Mesenteric fat pad (tissue), 1 donor: ENCODE measurements around the gene RSPH1. TPM values are rescaled to one million over a fixed set of nuclear protein-coding genes. Genes with fewer than 3 reads are reported as not detected.

Experiments
- DNase-seq: peaks from one replicate; pipeline ENCODE4 v3.0.0-alpha.2; 2020; ENCODE audit warnings: low spot score
- total RNA-seq: library from RNA; stranded (reverse); fragmentation: NEBNext Ultra II Directional; extraction: Animal tissue kit (Norgen Biotek cat#: 25700); gene quantifications from one replicate; pipeline ENCODE4 v1.2.1, GENCODE V29; 2021
- donor health status: DM: yes; HTN: yes; CAD: no.

The RSPH1 gene
- total RNA-seq, 1 donor from 2014 or later, result 0.22 TPM

DNA sequence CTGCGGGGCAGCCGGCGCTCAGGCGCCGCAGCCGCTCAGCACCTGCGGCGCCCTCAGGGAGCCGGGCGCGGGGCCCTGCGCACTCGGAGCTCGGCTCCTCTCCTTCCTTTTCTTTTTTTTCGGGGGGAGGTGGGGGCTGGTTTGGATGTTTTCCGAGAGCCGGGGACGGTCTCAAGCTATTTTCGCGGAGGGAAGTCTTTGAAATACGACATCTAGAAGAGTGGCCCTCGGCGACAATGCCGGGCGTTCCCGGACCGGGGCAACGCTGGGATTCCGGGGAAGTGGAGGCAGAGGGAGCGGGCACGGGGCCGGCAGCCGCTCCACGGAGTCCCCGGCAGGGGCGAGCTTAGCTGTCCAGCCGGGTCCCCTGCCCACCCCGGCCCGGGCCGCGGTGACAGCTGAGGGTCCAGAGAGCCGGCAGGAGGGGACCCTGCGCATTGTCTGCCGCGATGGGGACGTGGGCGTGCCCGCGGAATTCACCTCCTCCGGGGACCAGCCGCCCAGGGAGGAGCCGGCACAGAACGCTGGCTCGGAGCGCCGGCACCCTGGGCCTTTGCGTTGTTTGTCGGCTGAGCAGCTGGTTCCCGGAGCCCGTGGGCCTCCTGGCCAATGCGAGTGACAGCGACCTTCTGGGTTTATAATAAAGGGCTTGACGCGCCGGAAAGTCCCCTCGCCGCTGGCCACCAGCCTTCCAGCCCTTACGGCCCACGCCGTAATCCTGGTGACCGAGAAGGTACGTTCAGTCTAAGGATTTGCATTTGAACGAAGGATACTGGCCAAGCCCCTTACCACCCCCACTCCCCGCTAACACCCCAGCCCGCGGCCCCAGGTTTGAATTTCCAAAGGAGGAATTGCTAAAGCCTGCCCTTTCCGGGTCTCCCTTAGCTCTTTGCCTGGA, 18.2 kb upstream of the RSPH1 start:
- no peak for DNase-seq

DNA sequence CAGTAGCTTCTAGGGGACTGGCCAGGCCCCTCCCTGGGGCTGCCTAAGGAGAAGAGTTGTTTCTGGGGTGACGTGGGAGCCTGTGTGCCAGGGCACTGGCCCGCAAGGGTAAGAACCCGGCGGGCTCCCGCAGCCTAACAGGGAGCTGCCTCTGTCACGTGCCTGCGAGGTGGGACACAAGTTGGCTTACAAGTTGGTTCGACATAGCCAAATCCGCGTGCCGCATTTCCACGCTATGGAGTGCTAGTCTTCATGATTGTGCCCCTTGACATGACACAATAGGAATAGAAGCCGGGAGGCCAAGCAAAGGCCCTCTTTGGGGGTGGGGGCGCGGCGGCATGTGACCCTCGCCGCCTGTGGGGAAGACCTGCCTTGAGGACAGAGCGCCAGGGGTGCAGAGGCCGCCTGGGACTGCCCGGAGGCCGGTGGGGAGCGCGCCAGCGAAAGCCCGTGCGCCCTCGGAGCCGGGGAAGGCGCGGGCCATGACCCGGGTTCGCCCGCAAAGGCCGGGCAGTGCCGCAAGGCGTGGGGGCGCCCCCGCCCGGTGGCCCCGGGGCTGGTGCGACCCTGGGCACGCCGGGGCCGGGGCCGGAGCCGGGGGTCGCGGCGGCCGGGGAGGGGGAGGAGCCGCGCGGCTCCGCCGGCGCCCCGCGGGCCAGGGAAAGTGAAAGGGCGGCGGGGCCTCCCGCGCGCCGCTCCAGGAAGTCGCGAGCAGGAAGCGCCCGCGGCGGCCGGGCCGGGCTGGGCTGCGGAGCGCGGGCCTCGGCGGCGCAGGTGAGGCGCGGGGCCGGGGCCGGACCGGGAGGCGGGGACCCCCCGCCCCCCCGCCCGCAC, 17.3 kb upstream of the RSPH1 start, which contains the start of gene SLC37A1:
SLC37A1 (plus strand) TSS at position 702 of the 834 bp plus-strand sequence. CDS start 4,603 bp downstream, outside the sequence.
- DNase-seq, result no peak

DNA sequence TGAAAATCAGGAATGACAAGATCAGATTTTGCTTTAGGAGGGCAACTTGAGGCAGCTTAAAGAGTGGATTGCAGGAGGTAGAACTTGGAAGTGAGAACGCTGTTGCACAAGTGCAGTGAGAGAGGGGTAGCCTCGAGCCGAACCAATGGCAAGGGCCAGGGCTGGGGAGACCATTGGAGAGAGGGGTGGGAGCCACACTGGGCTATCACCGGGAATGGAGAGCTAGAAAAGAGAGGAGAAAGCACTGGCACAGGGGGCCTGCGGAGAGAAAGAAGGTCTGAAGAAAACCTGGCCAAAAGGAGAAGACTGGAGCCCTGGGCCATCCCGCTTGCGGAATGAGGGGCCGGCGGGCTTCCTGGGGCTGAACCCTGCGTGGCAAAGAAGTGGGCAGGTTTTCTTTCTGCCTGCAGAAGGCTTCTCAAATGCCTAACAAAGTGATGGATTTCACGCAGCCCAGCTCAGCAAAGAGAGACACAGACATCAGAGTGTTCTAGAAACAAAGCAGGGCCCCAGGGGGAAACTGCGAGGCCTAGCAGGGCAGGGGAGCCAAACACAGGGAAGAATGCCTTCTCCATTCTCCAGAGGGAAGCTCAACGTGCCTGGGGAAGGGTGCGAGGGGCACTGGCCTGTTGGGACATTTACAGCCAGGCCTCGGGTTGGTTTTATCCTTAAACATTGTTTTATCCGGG, 16.5 kb upstream of the RSPH1 start:
- no peak for DNase-seq

DNA sequence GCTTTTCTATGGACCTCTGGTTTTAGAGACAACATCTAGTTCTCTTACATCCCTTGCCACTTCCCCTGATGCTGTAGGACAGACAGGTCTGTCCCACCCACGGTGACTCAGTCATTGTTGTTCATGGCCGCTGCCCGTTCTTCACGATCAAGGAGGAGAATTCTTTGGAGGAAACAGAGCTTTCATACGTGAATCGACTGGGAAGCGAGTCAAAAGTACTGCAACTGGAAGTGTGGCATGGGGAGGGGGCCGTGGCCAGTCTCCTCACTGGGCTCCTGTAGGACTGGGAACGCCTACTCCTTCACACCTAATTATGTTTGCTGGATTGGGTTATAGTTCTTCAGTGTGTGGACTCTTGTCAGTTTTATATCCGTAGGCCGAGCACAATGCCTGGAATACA, 13.2 kb upstream of the RSPH1 start:
- DNase-seq, result no peak

DNA sequence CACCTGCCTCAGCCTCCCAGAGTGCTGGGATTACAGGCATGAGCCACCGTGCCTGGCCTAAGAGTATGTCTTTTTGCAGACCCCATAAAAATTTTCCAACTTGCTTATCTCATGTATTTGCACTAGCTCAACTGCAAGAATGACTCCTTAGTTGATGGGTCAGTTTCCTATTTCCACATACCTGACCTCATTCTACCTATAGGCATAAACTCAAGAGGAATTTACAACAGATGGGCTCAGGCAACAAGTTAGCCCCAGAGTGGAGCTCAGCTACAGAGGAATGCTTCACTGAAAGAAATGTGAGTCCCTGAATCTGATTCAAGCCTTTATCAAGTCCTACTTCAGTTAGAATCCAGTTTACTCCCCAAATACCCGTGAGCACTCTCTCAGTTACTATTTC, 12.3 kb upstream of the RSPH1 start:
- no peak for DNase-seq

DNA sequence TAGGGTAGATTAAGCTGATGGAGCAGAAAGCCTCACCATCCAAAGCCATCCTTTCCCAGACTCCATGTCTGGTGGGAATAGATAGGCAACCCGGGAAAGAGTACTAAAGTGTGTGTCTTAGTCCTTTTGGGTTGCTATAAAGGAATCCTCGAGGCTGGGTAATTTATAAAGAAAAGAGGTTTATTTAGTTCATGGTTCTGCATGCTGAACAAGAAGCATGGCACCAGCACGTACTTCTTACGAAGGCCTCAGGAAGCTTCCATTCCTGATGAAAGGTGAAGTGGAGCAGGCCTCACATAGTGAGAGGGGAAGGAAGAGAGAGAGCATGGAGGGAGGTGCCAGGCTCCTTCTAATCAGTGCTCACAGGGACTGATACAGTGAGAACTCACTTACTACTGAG, 11.4 kb upstream of the RSPH1 start:
- DNase-seq, result no peak

DNA sequence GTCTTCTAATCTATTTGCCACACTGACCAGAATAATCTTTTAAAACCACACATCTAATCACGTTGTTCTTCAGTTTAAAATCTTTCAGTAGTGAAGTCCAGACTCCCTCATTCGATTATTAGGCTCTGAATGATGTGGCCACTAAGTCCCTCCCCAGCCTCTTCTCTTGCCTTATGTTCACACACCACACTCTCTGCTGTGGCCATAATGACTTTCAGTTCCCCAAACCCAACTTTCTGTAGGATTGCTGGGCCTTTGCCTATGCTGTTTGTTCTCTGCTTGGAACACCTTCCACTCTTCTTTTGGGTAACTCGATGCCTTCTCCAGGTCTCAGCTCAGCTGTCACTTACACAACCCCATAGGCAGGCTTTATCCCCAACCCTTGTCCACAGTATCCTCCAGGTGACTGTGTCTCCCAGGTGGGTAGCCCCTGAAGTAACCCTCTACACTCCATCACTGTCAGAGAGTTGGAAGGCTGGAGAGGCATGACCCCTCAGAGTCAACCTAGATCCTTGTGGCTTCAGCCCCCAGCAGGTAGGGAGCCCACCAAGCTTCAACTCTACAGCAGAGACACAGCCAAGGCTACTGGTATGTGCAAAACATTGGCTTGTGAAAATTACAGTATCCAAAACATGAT, 9.2 kb upstream of the RSPH1 start:
- DNase-seq, result no peak

DNA sequence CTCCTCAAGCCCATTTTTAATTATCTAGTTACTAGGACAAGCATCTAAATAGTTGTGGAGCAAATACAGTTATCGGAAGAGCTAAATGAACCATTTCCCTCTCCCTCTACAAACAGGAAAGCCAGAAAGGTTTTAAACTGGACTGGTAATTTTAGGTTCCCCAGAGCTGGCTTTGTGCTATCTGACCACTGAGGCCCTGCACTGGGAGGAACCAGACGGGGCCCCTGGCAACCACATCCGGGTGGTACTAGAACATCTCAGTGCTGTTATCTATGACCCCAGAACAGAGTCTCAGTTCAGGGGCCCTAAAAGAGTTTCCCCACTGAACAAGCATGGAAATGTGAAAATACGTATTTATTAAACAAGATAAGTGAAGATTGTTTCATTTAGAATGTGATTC, 7.7 kb upstream of the RSPH1 start:
- no peak for DNase-seq

DNA sequence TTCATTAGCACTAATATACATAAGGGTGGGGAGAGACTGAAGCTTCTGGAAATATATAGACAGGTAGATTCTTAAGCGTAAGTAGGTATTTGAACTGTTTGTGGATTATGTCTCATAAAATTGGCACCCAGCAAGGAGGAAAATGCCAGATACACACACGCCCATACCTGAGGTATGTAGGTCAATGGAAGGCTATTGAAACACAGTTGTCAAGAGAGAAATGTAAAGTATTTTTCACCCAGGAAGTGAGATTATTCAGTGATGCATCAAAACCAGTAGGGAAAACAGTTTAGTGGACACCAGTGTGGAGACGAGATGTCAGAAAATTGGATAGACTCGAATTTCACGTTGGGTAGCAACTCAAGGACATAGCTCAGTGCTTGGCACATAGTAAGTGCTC, 4.7 kb upstream of the RSPH1 start:
- no peak for DNase-seq

DNA sequence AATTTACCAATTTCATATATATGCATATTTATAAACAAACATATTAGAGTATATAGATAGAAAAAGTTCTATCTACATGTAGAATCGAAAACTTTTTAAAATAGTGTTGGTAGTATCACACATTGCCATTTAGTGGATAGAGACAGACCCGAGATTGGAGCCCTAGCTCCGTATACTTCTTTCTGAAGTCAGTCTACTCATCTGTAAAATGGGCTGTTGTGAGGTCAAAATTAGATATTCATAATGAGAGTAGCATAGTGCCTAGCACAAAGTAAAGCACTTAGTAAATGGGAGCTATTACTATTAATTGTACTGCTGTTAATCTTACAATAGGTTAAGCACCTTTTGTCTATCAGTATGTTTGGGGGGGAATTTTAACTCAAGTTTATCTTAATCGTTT, 4.2 kb upstream of the RSPH1 start:
- no peak for DNase-seq

DNA sequence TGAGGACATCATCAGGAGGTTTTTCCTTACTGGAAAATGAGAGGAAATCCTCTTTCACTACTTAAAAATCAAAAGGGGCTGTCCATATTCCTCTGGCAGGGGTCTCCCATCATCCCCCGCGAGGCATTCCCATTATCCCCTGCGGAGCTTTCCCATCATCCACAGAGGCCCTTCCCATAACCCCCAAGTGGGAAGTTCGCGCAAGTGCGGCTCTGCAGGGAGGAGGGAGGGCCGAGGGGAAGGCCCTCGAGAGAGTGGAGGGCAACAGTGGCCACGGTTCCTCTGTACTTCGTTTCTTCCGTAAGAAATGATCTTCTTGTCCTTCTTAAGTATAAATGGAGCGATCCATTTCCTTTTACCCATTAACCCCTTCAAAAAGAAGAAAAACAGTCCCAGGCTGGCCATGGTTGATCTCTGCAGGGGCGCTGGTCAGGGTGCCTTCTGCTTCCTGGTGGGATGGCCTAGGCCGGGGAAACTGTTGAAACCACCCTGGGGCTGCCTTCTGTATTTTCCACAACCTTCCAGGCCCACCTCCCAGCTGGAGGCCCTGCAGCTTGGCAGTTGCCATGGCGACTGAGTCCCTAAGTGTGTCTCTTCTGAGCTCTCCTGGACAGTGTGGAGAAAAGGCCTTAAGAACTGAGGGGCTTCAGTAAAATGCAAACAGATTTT, 3.6 kb upstream of the RSPH1 start:
- DNase-seq, result no peak

DNA sequence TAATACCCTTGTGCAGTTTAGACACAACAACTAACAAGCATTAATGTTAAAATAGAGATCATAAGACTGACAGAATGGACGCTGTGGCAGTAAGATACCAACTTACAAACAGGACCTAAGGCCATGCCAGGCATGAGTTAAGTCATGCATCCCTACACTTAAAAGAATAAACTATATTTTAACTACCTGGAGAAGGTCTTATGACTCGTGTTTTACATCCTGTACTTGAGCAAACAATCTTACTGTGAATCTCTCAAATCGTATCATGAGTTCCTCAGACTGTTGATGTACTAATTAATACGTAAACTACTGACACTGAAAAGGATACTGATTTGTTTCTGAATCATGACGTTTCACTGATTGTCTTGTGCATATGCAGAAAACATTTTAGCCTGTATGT, 2.0 kb upstream of the RSPH1 start:
- DNase-seq, result no peak

DNA sequence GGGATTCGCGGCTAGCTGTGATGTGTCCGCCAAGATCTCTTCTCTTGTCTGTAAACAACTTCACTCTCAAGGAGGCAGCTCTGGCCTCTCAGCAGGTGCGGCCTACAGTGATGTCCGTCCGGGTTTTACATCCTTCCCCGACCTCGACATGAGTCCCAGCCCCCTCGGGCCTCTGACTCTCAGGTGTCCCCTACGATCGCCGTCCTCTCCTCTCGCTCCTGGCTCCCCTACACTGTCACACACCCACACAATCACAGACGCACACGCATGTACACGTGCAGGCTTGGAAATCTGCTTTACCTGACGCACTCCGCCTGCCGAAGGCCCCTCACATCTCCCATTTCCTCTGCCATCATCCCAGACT, 797 bp upstream of the RSPH1 start:
- no peak for DNase-seq

DNA sequence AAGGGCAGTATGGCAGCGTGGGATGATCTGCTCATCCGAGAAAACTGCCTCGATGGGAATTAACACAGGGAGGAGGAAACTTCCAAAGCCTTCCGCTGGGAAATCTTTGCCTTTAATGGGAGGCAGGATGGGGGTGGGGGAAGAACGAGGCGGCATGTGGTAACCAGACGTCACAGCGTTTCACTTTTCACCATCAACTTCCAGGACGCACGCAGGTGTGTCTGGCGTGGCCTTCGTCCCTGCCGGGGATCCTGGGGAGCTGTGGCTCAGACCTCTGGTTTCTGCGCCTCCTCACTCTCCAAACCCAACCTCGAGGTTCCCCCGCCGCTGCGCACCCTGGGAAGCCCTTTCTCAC, 282 bp downstream of the RSPH1 start:
- DNase-seq, result no peak

DNA sequence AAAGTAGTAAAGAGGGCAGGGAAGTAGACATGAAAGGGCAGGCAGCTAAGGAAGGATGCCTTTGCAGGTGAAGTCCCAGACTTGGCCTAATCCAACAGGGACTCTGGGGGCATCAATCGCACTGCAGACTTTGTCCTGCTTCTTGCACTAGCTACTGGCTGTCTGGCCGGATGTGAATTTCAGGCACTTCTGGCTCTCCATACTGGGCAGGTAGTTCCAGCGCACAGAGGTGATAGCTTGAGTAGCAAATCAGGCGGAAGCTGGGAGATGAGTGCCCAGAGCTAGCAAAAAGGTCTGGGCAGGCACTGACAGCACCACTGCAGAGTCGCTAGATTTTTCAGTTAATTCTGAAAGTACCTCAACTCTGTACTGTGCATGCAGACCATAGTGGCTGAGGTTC, 997 bp downstream of the RSPH1 start:
- no peak for DNase-seq

DNA sequence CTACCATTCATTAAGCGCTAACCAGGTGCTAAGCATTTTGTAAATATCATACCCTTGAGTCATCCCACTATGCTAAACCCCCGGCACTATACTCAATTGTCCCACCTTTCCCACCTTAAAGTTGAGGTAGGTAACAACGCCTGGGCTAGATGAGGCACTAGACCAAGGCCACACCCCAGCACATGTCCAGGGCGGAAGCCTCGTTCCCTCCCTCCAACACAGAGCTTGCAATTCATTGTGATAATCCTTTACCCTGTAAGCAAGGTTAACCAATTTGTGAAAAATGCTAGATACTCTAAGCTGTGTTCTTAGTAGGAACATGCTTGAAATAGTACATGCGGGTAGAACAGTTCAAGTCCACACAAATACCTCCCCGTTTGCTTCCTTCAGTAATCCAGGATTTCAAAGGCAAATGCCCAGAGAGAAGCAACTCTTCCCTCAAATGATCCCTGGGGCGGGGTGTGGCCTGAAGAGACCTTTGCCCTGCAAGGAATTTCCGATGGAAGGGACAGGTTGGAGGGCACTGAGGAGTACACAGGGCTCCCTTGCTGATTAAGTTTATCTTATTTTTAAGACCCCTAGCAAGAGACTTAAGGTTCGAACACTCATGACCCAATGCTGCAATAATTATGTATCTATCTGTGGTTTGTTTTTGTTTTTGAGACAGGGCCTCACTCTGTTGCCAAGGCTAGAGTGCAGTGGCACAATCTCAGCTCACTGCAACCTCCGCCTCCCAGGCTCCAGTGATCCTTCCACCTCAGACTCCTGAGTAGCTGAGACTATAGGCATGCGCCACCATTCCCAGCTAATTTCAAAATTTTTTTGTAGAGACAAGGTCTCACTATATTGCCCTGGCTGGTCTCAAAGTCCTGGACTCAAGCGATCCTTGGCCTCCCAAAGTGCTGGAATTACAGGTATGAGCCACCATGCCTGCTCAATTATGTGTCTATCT, 2.6 kb downstream of the RSPH1 start:
- no peak for DNase-seq

DNA sequence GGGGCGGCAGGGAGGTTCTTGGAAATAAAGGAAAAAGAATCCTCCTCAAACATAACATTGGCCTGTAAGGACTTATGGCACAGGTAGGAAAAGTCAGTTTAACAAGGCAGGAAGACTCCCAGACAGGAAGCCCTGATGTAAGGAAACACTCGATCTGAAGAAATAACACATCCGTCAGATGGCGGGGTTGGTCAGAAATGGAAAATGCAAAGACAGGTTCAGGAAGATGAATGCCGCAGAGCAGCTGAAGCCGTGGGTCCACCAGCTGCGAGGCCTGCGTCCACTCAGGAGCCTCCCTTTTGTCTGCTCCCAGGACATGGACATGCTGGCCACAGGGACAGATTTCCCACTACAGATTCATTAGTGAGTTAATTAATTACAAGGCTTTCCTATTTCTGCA, 3.8 kb downstream of the RSPH1 start:
- no peak for DNase-seq

DNA sequence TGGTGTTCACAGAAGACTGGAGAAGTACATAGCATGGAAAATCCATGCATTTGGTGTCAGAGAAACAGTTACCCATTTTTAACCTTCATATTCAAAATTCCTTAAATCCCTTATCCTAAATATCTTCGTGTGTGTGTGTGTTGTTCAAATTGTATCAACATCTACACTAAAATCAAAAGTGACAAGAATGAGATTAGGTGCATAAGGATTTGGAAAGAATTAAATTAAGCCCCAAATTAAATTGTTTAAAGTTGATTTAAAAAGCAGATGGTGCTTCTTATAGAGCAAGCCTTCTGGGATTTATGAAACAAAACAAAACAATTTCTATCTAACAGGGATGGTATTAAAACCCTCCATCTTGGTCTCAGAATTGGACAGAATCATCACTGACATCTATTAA, 4.7 kb downstream of the RSPH1 start:
- DNase-seq, result no peak

DNA sequence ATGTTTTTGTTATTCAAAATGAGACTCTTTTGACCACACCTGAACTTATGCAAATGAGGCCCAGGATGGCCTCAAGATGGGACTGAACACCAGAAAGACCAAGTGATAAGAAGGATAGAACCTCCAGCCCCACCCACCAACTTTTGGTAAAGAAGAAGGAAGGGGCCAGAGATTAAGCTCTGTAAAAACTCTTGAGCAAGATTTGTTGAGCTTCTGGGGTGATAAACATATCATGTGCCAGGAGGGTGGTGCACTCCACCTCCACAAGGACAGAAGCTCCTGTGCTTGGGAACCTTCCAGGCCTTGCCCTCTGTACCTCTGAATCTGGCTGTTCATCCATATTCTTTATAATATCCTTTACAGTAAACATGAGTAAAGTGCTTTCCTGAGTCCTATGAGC, 5.3 kb downstream of the RSPH1 start:
- DNase-seq, result no peak

DNA sequence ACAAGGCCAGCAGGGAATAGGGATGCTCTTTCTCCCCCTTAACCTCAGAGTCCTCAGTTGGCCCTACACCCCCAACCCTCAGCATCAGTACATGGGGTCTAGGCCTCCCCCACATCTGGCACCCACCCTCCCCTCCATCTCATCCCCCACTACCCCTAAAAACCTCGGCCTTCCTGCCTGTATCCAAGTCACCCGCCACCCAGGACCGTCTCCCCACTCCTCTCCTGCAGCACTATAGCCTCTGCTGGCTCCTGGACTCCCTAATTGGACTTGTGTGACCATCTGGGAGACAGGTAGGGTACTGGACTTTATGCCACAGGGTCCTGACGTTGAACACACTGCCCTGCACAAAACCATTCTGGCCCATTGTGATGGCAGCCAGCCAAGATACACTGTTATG, 6.0 kb downstream of the RSPH1 start:
- DNase-seq, result no peak
